H1 (cell line): ENCODE data around the gene COL21A1. TPM values are rescaled to one million over a fixed set of nuclear protein-coding genes. Genes with fewer than 3 reads are reported as not detected.

ENCODE experiments used
- CTCF ChIA-PET: fragments of 300-600 bp; sonication (Branson Sonifier 250); formaldehyde crosslinking; loops from one replicate; lab custom pipeline; 2021; ENCODE audit not compliant: partially characterized antibody; lab: Charles Lee
- POLR2A ChIA-PET: fragments of 300-600 bp; sonication (Branson Sonifier 250); formaldehyde crosslinking; loops from one replicate; lab custom pipeline; 2021; ENCODE audit warnings: inconsistent platforms; ENCODE audit not compliant: partially characterized antibody; lab: Charles Lee
- DNase-seq, 2 experiments: peaks; one replicate each; pipeline versions ENCODE4 v3.0.0 to v3.0.0-alpha.2; 2010 to 2022; ENCODE audit warnings: low spot score in 2 of 2, low read depth in 1 of 2, mixed read lengths in 1 of 2
- FAIRE-seq: peaks from 2 replicates; lab custom pipeline; 2011; peaks lifted over from hg19 to GRCh38; lab: Jason Lieb, UNC
- H2AFZ ChIP-seq: 2 replicates; pipeline ENCODE4 v1.8.1; 2012; ENCODE audit warnings: low read length, inconsistent platforms
- H2AK5ac ChIP-seq: 2 replicates; pipeline ENCODE4 v1.6.1; 2013; ENCODE audit warnings: low read depth, low read length
- H2BK120ac ChIP-seq: replicated peaks from 2 replicates; pipeline ENCODE3; 2013; ENCODE audit warnings: low read depth, low read length, inconsistent platforms
- H2BK12ac ChIP-seq: 2 replicates; pipeline ENCODE4 v1.6.1; 2013; ENCODE audit warnings: low read depth, low read length
- H2BK15ac ChIP-seq: 2 replicates; pipeline ENCODE4 v1.6.1; 2013; ENCODE audit warnings: low read length
- H2BK20ac ChIP-seq: 2 replicates; pipeline ENCODE4 v1.6.1; 2013; ENCODE audit warnings: low read length
- H2BK5ac ChIP-seq: 2 replicates; pipeline ENCODE4 v1.6.1; 2013; ENCODE audit warnings: low read depth, low read length
- H3K14ac ChIP-seq: 2 replicates; pipeline ENCODE4 v1.6.1; 2013; ENCODE audit warnings: inconsistent platforms; ENCODE audit not compliant: insufficient read length
- H3K18ac ChIP-seq: 2 replicates; pipeline ENCODE4 v1.6.1; 2013; ENCODE audit warnings: low read length; ENCODE audit errors: extremely low read depth
- H3K23ac ChIP-seq: 2 replicates; pipeline ENCODE4 v1.6.1; 2013; ENCODE audit warnings: inconsistent platforms; ENCODE audit not compliant: insufficient read length
- H3K23me2 ChIP-seq: 2 replicates; pipeline ENCODE4 v1.6.1; 2013; ENCODE audit warnings: low read depth, low read length
- H3K27ac ChIP-seq: 2 replicates; pipeline ENCODE4 v1.6.1; 2011; ENCODE audit warnings: low read depth, low read length, inconsistent platforms
- H3K27me3 ChIP-seq, 4 experiments: replicated peaks in 1 of 4; 1 replicate in 1 of 4; 2 replicates in 3 of 4; pipeline versions ENCODE4 v1.6.1 to v1.8.1; 2011 to 2013; ENCODE audit warnings: low read length in 3 of 4, mild to moderate bottlenecking in 3 of 4, inconsistent platforms in 2 of 4, mixed read lengths in 2 of 4, moderate library complexity in 1 of 4; ENCODE audit not compliant: control insufficient read depth in 3 of 4, insufficient read depth in 3 of 4; ENCODE audit errors: extremely low read depth in 1 of 4
- H3K36me3 ChIP-seq, 4 experiments: 2 replicates each; pipeline versions ENCODE4 v1.6.1 to v1.8.1; 2011 to 2013; ENCODE audit warnings: mild to moderate bottlenecking in 4 of 4, low read length in 3 of 4, moderate library complexity in 2 of 4, control low read depth in 1 of 4, inconsistent platforms in 1 of 4; ENCODE audit not compliant: insufficient read depth in 4 of 4, control insufficient read depth in 2 of 4
- H3K4ac ChIP-seq: replicated peaks from 2 replicates; pipeline ENCODE3; 2013; ENCODE audit warnings: low read length, low read depth, mixed read lengths, inconsistent platforms; ENCODE audit not compliant: insufficient read length
- H3K4me1 ChIP-seq, 4 experiments: replicated peaks in 1 of 4; 1 replicate in 1 of 4; 2 replicates in 3 of 4; pipeline versions ENCODE4 v1.6.1 to v1.8.1; 2011 to 2013; ENCODE audit warnings: low read length in 3 of 4, inconsistent platforms in 2 of 4, mixed read lengths in 1 of 4; ENCODE audit not compliant: insufficient read depth in 4 of 4, control insufficient read depth in 3 of 4
- H3K4me2 ChIP-seq, 2 experiments: 2 replicates each; pipeline versions ENCODE4 v1.6.1 to v1.8.1; 2011 to 2013; ENCODE audit warnings: low read depth in 2 of 2, low read length in 2 of 2, control low read depth in 1 of 2, inconsistent platforms in 1 of 2, mild to moderate bottlenecking in 1 of 2; ENCODE audit not compliant: insufficient read depth in 1 of 2
- H3K4me3 ChIP-seq, 4 experiments: fragments of 200-600, 300-600 bp in 1 of 4; sonication (generic), shearing (Covaris generic), sonication (Bioruptor Twin) in 1 of 4; 2 replicates each; pipeline versions ENCODE4 v1.5.1 to v1.8.1; 2011 to 2016; ENCODE audit warnings: low read length in 4 of 4, low read depth in 3 of 4, control low read depth in 2 of 4, inconsistent platforms in 2 of 4, mild to moderate bottlenecking in 2 of 4, mixed read lengths in 1 of 4, moderate library complexity in 1 of 4; ENCODE audit not compliant: insufficient read depth in 2 of 4; ENCODE audit errors: extremely low read depth in 1 of 4
- H3K56ac ChIP-seq: replicated peaks from 2 replicates; pipeline ENCODE3; 2013; ENCODE audit warnings: low read depth, mild to moderate bottlenecking, mixed read lengths, low read length, inconsistent platforms; ENCODE audit not compliant: insufficient read length
- H3K79me1 ChIP-seq: 2 replicates; pipeline ENCODE4 v1.6.1; 2013; ENCODE audit warnings: low read depth, low read length, control low read depth
- H3K79me2 ChIP-seq, 2 experiments: 2 replicates each; pipeline versions ENCODE4 v1.6.1 to v1.8.1; 2012 to 2013; ENCODE audit warnings: low read length in 2 of 2, mild to moderate bottlenecking in 2 of 2, inconsistent platforms in 1 of 2; ENCODE audit not compliant: insufficient read depth in 2 of 2, control insufficient read depth in 1 of 2
- H3K9ac ChIP-seq, 4 experiments: replicated peaks in 1 of 4; 1 replicate in 1 of 4; 2 replicates in 3 of 4; pipeline versions ENCODE4 v1.6.1 to v1.8.1; 2011 to 2013; ENCODE audit warnings: low read depth in 3 of 4, low read length in 3 of 4, control low read depth in 2 of 4, mild to moderate bottlenecking in 2 of 4, moderate library complexity in 2 of 4, inconsistent platforms in 1 of 4; ENCODE audit errors: extremely low read depth in 1 of 4
- H3K9me3 ChIP-seq, 2 experiments: 2 replicates each; pipeline versions ENCODE4 v1.6.1 to v1.8.1; 2012 to 2013; ENCODE audit warnings: mild to moderate bottlenecking in 2 of 2, moderate library complexity in 2 of 2, control low read depth in 1 of 2, inconsistent platforms in 1 of 2, low read depth in 1 of 2, low read length in 1 of 2, mixed read lengths in 1 of 2; ENCODE audit not compliant: insufficient read depth in 2 of 2
- H4K20me1 ChIP-seq, 2 experiments: replicated peaks in 1 of 2; 2 replicates each; pipeline versions ENCODE3 to v1.8.1; 2011 to 2013; ENCODE audit warnings: inconsistent platforms in 2 of 2, low read length in 2 of 2, mild to moderate bottlenecking in 1 of 2; ENCODE audit not compliant: insufficient read depth in 2 of 2, control insufficient read depth in 1 of 2
- H4K5ac ChIP-seq: 2 replicates; pipeline ENCODE4 v1.6.1; 2013; ENCODE audit warnings: low read length, low read depth, mixed read lengths, inconsistent platforms; ENCODE audit not compliant: insufficient read length
- H4K8ac ChIP-seq: 2 replicates; pipeline ENCODE4 v1.8.0; 2013; ENCODE audit warnings: mild to moderate bottlenecking, moderate library complexity, low read length, inconsistent platforms; ENCODE audit not compliant: insufficient read depth; ENCODE audit errors: extremely low read depth
- H4K91ac ChIP-seq: replicated peaks from 2 replicates; pipeline ENCODE3; 2013; ENCODE audit warnings: low read length, mixed read lengths, inconsistent platforms; ENCODE audit not compliant: insufficient read length
- GABPA ChIP-seq: IDR thresholded peaks from 2 replicates; pipeline ENCODE4 v1.6.1; 2011; ENCODE audit warnings: mild to moderate bottlenecking, low read length, moderate library complexity, borderline replicate concordance; ENCODE audit not compliant: insufficient read depth
- SRF ChIP-seq: IDR thresholded peaks from 2 replicates; pipeline ENCODE4 v1.6.1; 2011; ENCODE audit warnings: mild to moderate bottlenecking, low read depth, low read length, moderate library complexity
- WGBS, 2 experiments: shearing (Covaris generic) in 1 of 2; methylation state at CpG; one replicate each; pipeline versions ENCODE4 v1.1.6 to v1.1.7; 2013 to 2015; ENCODE audit warnings: low lambda C conversion rate in 2 of 2, mixed read lengths in 2 of 2, inconsistent platforms in 1 of 2, low coverage in 1 of 2, missing lambda C conversion rate in 1 of 2; ENCODE audit not compliant: insufficient replicate concordance in 2 of 2, insufficient coverage in 1 of 2, insufficient read length in 1 of 2; ENCODE audit errors: extremely low coverage in 1 of 2, missing lambda C conversion rate in 1 of 2; 5-methylcytosine and 5-hydroxymethylcytosine counted together
- polyA plus RNA-seq, 7 experiments: library from polyadenylated mRNA; depleted of rRNA in 3 of 7; stranded (reverse) in 5 of 7; unstranded in 2 of 7; fragments of >200 nt in 5 of 7; fragments of 200-250 nt in 2 of 7; gene quantifications; 1 replicate in 5 of 7; 2 replicates in 1 of 7; 4 replicates in 1 of 7; pipeline versions ENCODE4 v1.2.1 to v1.2.3, GENCODE V29; 2011 to 2013; ENCODE audit warnings: missing spikeins in 2 of 7, mixed read lengths in 2 of 7
- total RNA-seq: library from RNA; stranded (reverse); fragmentation: NEBNext Ultra II Directional; extraction: Animal tissue kit (Norgen Biotek cat#: 25700); gene quantifications from 2 replicates; pipeline ENCODE4 v1.2.1, GENCODE V29; 2021

COL21A1 gene
- total and polyA plus RNA-seq, 2 of the 8 experiments (the other 6 are each of a cell fraction or from before 2014, with no cell fraction given): 1.6 to 3.4 TPM

- Histone ChIP-seq H2BK12ac (no peak overlapping the region), H3K9ac (no peak overlapping the region), H3K23me2 (no peaks in the 10 kb centered on the region), H2AK5ac (no peak overlapping the region), H2BK5ac (no peak overlapping the region), H3K79me1 (no peaks in the 10 kb centered on the region), H3K56ac (no peak overlapping the region), H3K4me1 (peaks cover 0 to 4% (median 0%) of the 10 kb centered on the region in 4 experiments; a peak in 2 of 7 replicates), H2BK120ac (no peak overlapping the region), H2BK15ac (no peak overlapping the region), H2BK20ac (no peak overlapping the region), H3K18ac (no peak overlapping the region), H3K4me3 (no peak overlapping the region), H4K91ac (no peak overlapping the region), H4K8ac (no peak overlapping the region), H3K27me3 (no peaks in the 10 kb centered on the region), H2AFZ (no peak overlapping the region), H4K5ac (no peak overlapping the region), H3K4me2 (no peak overlapping the region), H3K4ac (no peak overlapping the region), H3K27ac (no peak overlapping the region), H3K79me2 (no peaks in the 10 kb centered on the region), H3K9me3 (peaks cover 2 to 3% of the 10 kb centered on the region in 2 experiments; a peak in 2 of 4 replicates), H4K20me1 (no peaks in the 10 kb centered on the region), H3K36me3 (no peaks in the 10 kb centered on the region), H3K23ac (no peak overlapping the region), H3K14ac (no peak overlapping the region)
- ChIA-PET CTCF (no interaction called here), POLR2A (no interaction called here)
- FAIRE-seq (no peak), DNase-seq (no peak)
- 100% methylated on average over 1 of the region's 1 CpG; no CpG with 5 or more reads in 1 of the 2 experiments for WGBS, 2 experiments
- no peak for TF ChIP-seq GABPA
- no peak for TF ChIP-seq SRF
These were observed 153.6 kb downstream of the COL21A1 start for GRCh38 chr6:56093776-56094175.
